Motor neuron (in vitro differentiated cells): ENCODE measurements around the gene ANKMY1. TPM values are rescaled to one million over a fixed set of nuclear protein-coding genes. Genes with fewer than 3 reads are reported as not detected.
"Not testable (repeated sequence)": the region's sequence is repeated elsewhere in the genome, so short reads cannot be mapped to it uniquely, and the experiment has no call there.

Experiments
- ATAC-seq, 8 experiments: fragments of 200-7000 bp; cut with Tn5 transposase; replicated peaks in 6 of 8; 2 replicates each; pipeline ENCODE4 v1.8.0; 2021; ENCODE audit warnings: mild to moderate bottlenecking in 8 of 8, moderate library complexity in 8 of 8
- H3K27ac ChIP-seq, 2 donors: fragments of 250-450 bp; sonication (Bioruptor Pico); 2 replicates each; pipeline ENCODE4 v1.9.0; 2021; ENCODE audit warnings: antibody characterized with exemption in 2 of 2, mild to moderate bottlenecking in 2 of 2, moderate library complexity in 1 of 2
- H3K4me1 ChIP-seq, 2 donors: fragments of 250-450 bp; sonication (Bioruptor Pico); replicated peaks in 1 of 2; 2 replicates each; pipeline ENCODE4 v1.6.1; 2021; ENCODE audit warnings: antibody characterized with exemption in 2 of 2, mild to moderate bottlenecking in 2 of 2, moderate library complexity in 1 of 2
- H3K4me3 ChIP-seq, 5 donors: fragments of 250-450 bp; sonication (Bioruptor Pico); 2 replicates each; pipeline ENCODE4 v1.9.0; 2021; ENCODE audit warnings: antibody characterized with exemption in 5 of 5, mild to moderate bottlenecking in 5 of 5, moderate library complexity in 4 of 5
- WGBS, 10 experiments: fragments of 450-650 bp; shearing (Covaris generic); methylation state at CpG; one replicate each; pipeline ENCODE4 v1.0.0; 2022; 5-methylcytosine and 5-hydroxymethylcytosine counted together
- in situ Hi-C, 9 experiments: fragments of 400-800 bp; cut with MboI; loops; one replicate each; pipeline ENCODE4 v1.15.0; 2021; ENCODE audit warnings: low sequenced_read_pairs in 9 of 9, low pct_unique_long_range_greater_than_20kb in 2 of 9; ENCODE audit not compliant: unreplicated experiment in 9 of 9
- total RNA-seq, 8 experiments: library from RNA; unstranded; fragments of 300-600 nt; gene quantifications; 2 replicates each; pipeline versions ENCODE4 v1.2.3 to v1.2.4, GENCODE V29; 2022

ANKMY1 gene
- total RNA-seq, 8 experiments from 2014 or later, result 4.9 to 27.3 (median 9.5) TPM

DNA sequence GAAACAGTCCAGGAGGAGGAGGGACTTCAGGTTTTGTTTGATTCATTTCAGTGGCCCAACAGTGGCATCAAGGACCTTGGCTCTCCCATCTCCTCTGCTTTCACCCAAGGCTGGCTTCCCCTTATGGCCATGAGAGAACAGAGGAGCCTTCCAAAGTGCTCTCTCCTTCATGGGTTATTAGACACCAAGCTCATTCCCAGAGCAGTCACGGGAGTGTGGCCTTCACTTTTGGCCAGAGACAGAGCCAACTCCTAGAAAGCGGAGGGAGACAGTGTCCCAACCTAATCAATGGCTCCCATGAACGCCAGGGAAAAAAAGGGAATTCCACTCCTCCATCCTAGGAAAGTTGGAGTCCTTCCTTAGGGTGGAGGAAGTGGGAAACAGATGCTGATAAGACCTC, 1.5 kb upstream of the ANKMY1 start:
- peak overlapping the region in 1 of 5 donors; percentile 74 for H3K4me3 ChIP-seq
- WGBS, 10 experiments, result 83 to 100% (median 96%) methylated on average over 2 to 3 of the region's 3 CpGs; no CpG with 5 or more reads in 6 of the 10 experiments
- no peak overlapping the region for H3K27ac ChIP-seq
- ATAC-seq, result no peak
- in situ Hi-C loops, result no loop called here
- H3K4me1 ChIP-seq, result peaks cover 16 to 22% of the 10 kb centered on the region in 2 donors

DNA sequence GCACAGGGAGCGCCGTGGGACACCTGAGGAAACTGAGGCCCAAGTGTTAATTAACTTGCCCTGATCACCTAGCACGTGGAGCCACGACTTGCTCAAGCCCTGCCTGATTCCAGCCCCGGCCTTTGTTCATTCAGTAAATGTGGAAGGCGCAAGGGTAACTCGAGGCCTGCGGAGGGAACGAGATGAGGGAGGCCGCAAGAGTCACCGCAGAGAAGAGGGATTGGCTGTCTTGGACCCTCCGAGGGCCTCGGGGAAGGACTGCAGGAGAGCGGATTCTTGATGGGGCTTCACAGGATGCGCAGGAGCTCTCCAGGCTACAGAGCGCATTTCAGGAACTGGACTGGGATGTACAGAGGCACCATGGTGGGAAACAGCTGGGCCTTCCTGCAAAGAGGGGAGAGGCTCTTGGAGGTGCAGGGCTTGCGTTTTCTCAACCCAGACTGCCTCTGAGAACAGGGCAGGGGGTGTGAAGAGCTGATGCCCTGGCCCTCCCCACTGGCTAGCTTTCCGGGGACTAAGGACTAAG, 511 bp upstream of the ANKMY1 start:
- ATAC-seq, result no peak
- Histone ChIP-seq H3K4me3 (peak overlapping the region; percentile 28 to 52 (median 37)), H3K27ac (no peak overlapping the region), H3K4me1 (peaks cover 16 to 22% of the 10 kb centered on the region in 2 donors)
- in situ Hi-C loops, result no loop called here
- 63 to 88% (median 81%) methylated on average over 1 to 11 of the region's 18 CpGs; no CpG with 5 or more reads in 5 of the 10 experiments for WGBS, 10 experiments

DNA sequence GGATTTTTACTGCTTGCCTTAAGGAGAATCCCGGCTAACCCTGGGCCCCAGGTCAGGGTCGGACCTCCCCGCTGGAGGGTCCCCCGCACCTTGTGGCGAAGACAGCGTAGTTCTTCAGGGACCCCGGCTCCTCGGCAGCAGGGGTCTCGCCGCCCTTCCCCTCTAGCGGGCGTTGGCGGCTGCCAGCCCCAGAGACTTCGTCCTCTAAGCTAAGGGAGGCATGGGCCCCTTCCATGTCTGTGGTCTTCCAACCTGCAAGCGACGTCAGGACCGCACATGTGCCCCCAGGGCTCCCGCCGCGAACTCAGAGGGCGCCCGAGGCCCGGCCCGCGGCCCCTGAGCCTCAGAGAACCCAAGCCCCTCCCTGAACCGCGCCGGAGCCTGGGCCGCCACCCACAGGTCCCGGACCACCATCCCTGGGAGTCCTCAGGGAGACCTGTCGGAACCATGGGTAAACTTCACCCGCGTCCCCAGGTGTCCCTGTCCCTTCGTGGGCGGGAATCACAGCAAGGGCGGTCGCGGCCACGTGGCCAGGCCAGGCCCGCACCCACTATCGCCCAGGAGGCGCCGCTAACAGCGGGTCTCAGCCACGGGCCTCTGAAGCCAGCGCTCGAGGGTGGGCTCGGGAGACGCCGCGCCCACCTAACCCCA, 562 bp downstream of the ANKMY1 start:
- in situ Hi-C loops, result no loop called here
- peaks cover 16 to 22% of the 10 kb centered on the region in 2 donors for H3K4me1 ChIP-seq
- H3K27ac ChIP-seq, result no peak overlapping the region
- H3K4me3 ChIP-seq, result peak overlapping the region; percentile 28 to 52 (median 37)
- ATAC-seq, result peak in 5 of 8 experiments; percentile 0 to 2 (median 1)
- 50 to 80% (median 76%) methylated on average over 1 to 3 of the region's 51 CpGs; no CpG with 5 or more reads in 7 of the 10 experiments for WGBS, 10 experiments

DNA sequence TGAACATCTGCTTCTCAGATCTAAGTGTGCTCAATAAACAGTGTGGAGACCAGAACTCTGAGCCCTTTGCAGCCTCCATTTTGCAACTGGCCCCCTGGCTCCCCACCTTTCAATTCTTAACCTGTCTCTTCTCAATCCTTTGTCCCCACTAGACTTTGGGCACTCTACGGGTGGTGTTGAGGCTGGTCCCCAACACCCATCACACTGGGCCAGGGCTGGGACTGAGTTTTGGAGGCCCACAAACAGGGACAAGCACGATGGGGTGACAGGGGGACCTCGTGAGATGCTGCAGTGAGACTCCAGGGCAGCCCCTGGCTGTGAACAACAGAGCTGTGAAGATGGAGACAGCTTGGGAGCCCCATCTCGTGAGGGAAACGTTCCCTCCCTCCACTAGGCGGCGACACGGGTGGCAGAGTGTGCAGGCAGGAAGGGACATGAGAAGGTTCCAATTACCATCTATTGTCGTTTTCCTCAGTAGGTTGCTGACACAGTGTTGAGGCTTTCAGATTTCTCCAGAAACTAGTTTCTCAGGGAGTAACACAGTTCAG, 1.2 kb downstream of the ANKMY1 start:
- Histone ChIP-seq H3K4me3 (no peak overlapping the region), H3K27ac (no peak overlapping the region), H3K4me1 (peaks cover 12 to 19% of the 10 kb centered on the region in 2 donors)
- WGBS, 10 experiments, result 11 to 67% (median 60%) methylated on average over 1 to 4 of the region's 9 CpGs; no CpG with 5 or more reads in 7 of the 10 experiments
- in situ Hi-C loops, result no loop called here
- ATAC-seq, result peak in 2 of 8 experiments; percentile 1

DNA sequence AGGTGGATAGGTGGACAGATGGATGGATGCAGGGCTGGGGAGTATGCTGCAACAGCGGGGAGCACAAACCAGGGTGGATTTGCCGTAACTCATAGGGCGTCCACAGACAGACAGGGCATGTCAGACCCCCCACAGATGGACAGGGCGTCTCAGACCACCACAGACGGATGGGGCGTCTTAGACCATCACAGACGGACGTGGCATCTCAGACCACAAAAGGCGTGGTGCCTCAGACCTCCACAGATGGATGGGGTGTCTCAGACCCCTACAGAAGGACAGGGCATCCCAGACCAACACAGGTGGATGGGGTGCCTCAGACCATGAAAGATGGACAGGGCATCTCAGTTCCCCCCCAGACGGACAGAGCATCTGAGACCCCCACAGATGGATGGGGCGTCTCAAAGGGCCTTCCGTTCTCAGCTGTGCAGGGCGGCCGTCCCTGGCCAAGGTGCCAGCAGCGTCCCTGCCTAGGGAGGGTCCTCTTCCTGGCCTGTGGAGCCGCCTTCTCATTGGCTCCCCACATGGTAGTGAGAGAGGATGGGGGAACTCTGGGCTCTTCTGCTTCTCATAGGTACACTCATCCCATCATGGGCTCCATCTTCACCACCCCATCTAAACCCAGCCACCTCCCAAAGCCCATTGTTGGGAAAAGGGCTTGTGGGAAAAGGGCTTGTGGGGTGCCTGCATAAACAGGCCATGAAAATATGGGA, 2.1 kb downstream of the ANKMY1 start:
- in situ Hi-C loops, result no loop called here
- no peak for ATAC-seq
- 92 to 100% (median 97%) methylated on average over 2 to 10 of the region's 16 CpGs; no CpG with 5 or more reads in 6 of the 10 experiments for WGBS, 10 experiments

DNA sequence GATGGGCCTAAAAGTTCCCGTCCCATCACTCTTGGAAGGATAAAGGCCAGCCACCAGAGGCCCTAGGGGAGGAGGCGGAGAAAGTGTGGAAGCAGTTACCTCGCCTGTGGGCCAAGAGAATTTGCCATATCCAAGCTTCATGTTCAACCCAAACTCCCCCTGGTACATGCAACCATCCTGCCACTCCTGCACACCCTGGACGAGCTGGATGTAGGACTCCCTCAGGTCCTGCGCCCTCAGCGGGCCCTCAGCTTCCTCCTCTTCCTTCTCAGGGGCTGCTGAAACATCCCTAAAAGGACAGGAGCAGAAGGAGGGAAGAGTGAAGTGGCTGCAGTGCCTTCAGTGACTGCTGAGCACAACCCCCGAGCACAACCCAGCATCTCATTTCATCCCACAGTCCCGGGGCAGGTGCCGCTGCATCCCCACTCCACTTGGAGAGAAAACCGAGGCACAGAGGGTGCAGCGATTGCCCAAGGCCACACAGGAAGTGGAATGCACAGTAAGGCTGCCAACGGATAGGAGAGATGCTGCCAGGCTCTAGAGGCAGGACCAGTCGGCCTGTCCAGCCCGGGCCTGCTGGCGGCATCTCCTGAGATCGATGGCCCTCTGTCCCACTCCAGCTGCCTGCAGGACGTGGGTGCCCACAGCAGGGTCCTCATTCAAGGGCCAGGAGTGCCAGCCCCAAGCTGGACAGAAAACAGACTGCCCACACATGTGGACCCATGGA, 2.9 kb downstream of the ANKMY1 start:
- Histone ChIP-seq H3K4me1 (peaks cover 11 to 18% of the 10 kb centered on the region in 2 donors), H3K27ac (no peak overlapping the region), H3K4me3 (no peak overlapping the region)
- no peak for ATAC-seq
- WGBS, 10 experiments, result 67 to 100% (median 89%) methylated on average over 1 to 7 of the region's 17 CpGs; no CpG with 5 or more reads in 2 of the 10 experiments
- in situ Hi-C loops, result no loop called here

More for the DNA sequence above, 2.1 kb downstream of the ANKMY1 start:
- Histone ChIP-seq H3K4me3 (no peak overlapping the region), H3K4me1 (peaks cover 11 to 18% of the 10 kb centered on the region in 2 donors), H3K27ac (no peak overlapping the region)

DNA sequence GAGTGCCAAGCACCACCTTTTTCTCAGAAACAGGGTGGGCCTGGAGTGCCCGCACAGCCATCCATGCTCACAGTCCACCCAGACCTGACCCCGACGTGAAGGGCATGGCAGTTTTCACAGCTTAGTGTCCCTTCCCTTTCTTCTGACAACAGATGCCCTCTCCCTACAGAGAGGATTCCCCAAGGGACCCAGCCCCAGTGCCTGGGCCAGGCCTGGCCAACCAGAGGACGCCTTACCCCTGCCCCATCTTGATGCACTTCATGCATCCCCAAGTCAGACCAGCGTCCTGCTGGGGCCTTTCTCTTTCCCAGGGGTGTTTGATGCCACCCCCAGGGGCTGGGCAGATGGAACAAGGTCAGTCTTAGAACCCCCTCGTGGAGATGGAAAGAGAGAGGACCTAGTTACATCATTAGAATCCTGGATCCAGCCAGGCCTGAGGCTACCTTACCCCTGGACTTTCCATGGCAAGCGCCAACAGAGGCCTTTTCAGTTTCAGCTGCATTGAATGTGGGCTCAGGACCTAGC, 3.8 kb downstream of the ANKMY1 start:
- WGBS, 10 experiments, result 77 to 100% (median 92%) methylated on average over 1 to 4 of the region's 7 CpGs; no CpG with 5 or more reads in 3 of the 10 experiments
- in situ Hi-C loops, result no loop called here

DNA sequence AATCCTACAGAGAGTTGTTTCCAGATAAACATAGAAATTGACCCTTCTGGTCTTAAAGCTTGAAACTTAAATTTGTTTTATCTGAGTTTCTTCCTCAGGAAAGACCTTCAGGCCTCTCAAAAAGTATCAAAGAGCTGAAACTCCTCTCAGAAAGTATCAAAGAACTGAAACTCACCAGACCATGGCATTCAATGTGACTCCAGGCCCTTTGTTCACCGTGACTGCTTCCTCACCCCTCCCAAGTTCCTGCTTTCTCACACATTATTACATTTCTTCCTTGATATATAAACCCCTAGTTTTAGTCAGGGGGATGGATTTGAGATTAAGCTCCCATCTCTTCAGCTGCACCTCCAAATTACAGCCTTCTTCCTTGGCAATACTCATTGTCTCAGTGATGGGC, 6.0 kb downstream of the ANKMY1 start:
- ATAC-seq, result no peak
- Histone ChIP-seq H3K4me1 (no peaks in the 10 kb centered on the region), H3K27ac (no peak overlapping the region), H3K4me3 (no peak overlapping the region)
- 0 to 67% (median 0%) methylated on average over 1 of the region's 1 CpG; no CpG with 5 or more reads in 4 of the 10 experiments for WGBS, 10 experiments
- in situ Hi-C loops, result no loop called here

More for the DNA sequence above, 3.8 kb downstream of the ANKMY1 start:
- ATAC-seq, result no peak
- Histone ChIP-seq H3K27ac (no peak overlapping the region), H3K4me3 (no peak overlapping the region), H3K4me1 (peaks cover 4 to 9% of the 10 kb centered on the region in 2 donors)

DNA sequence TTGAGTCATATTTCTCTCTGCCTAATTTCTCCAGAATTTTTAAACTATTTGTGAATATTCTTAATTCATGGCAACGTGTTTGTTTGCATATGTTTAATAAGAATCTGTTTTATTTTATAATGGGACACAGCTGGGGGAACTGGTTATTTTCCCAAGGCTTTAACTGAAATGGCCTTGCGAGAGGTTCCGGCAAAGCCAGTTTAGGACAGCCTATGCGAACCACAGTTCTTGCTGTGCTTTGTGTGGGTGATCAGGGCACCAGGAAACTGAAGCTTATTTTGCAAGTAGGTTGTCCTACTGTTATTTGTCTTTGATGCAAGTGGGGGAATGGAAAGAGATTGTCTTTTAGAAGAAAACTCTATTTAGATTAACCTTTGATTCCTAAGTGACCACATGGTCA, 6.5 kb downstream of the ANKMY1 start:
- Histone ChIP-seq H3K27ac (no peak overlapping the region), H3K4me1 (no peaks in the 10 kb centered on the region), H3K4me3 (no peak overlapping the region)
- in situ Hi-C loops, result no loop called here
- WGBS, 10 experiments, result 0 to 94% (median 83%) methylated on average over 1 to 4 of the region's 4 CpGs; no CpG with 5 or more reads in 1 of the 10 experiments
- no peak for ATAC-seq

DNA sequence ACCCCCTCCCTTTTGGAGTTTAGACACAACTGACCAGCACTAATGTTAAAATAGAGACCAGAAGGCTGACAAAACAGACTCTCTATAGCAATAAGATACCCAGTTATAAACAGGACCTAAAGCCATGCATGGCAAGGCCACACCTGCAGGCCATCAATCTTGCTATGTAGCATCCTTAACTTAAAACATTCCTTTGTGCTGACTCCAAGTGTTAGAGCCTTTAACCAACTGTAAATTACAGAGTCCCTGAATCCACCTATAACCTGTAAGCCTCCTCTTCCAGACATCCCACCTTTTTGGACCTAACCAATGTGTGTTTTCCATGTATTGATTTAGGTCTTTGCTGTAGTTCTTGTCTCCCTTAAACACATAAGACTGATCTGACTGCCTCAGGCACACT, 17.9 kb downstream of the ANKMY1 start:
- no peak overlapping the region for H3K27ac ChIP-seq
- ATAC-seq, result no peak
- H3K4me1 ChIP-seq, result no peaks in the 10 kb centered on the region
- in situ Hi-C loops, result no loop called here
- H3K4me3 ChIP-seq, result no peak overlapping the region

DNA sequence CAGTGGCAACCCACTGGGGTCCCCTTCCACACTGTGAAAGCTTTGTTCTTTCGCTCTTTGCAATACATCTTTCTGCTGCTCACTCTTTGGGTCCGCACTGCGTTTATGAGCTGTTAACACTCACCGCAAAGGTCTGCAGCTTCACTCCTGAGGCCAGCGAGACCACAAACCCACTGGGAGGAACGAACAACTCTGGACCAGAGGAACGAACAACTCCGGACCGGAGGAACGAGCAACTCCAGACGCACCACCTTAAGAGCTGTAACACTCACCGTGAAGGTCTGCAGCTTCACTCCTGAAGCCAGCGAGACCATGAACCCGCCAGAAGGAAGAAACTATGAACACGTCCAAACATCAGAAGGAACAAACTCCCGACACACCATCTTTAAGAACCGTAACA, 18.7 kb downstream of the ANKMY1 start:
- ATAC-seq, in situ Hi-C loops, H3K4me3 ChIP-seq, H3K4me1 ChIP-seq, H3K27ac ChIP-seq: not testable (repeated sequence)
- 80 to 100% (median 95%) methylated on average over 1 to 14 of the region's 17 CpGs; no CpG with 5 or more reads in 1 of the 10 experiments for WGBS, 10 experiments

DNA sequence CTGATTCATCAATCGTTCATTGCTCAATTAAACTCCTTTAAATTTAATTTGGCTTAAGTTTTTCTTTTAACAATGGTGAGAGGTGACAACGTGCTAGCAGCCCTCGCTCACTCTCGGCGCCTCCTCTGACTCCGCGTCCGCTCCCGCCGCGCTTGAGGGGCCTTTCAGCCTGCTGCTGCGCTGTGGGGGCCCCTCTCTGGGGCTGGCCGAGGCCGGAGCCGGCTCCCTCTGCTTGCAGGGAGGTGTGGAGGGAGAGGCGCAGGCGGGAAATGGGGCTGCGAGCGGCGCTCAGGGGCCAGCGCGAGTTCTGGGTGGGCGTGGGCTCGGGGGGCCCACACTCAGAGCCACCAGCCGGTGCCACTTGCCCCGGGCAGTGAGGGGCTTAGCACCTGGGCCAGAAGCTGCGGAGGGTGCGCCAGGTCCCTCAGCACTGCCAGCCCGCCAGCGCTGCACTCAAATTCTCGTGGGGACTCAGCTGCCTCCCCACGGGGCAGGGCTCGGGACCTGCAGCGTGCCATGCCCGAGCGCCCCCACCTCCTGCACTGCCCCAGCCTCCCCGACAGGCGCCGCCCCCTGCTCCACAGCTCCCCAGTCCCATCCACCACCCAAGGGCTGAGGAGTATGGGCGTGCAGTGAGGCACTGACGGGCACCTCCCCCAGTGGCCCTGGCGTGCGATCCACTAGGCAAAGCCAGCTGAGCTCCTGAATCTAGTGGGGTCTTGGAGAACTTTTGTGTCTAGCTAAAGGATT, 19.6 kb downstream of the ANKMY1 start:
- WGBS, 10 experiments, result 87 to 100% (median 93%) methylated on average over 1 to 13 of the region's 43 CpGs; no CpG with 5 or more reads in 3 of the 10 experiments
- Histone ChIP-seq H3K4me3 (no peak overlapping the region), H3K27ac (no peak overlapping the region), H3K4me1 (no peaks in the 10 kb centered on the region)
- ATAC-seq, result no peak
- in situ Hi-C loops, result no loop called here
